ENCODE measurements around the gene MEGF10. TPM values are rescaled to one million over a fixed set of nuclear protein-coding genes. Genes with fewer than 3 reads are reported as not detected.

The MEGF10 gene
- polyA plus RNA-seq, 3 donors = not detected

DNA sequence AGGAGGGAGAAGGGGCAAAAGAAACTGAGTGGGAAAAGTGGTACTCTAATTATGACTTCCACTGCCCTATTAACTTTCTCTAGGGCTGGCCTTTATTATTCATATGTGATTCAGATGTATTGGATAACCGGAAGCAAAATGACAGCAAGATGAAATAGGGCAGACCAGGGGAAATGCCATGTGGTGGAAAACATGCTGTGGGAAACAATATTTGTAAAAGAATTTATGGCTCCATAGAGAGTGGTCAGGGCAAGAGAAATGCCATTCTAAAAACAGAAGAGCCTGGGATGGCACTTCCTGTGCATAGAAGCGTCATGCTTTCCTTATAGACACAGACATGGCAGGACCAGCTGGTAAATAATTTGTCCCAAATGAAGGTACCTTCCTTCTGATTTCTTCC is 67.7 kb downstream of the MEGF10 start:
- Histone ChIP-seq H3K4me1 (ENCODE audit: control insufficient read depth in 1 of 2, insufficient read depth in 2 of 2, low read length in 2 of 2) (no peaks in the 10 kb centered on the region), H2AFZ (ENCODE audit: insufficient read depth, low read depth, low read length, poor library complexity, severe bottlenecking) (no peak overlapping the region), H4K20me1 (ENCODE audit: insufficient read depth, low read length) (no peaks in the 10 kb centered on the region), H3K4me2 (replicated peaks; ENCODE audit: extremely low read depth, low read length, poor library complexity, severe bottlenecking) (no peak overlapping the region), H3K9me3 (replicated peaks in 1 of 2; ENCODE audit: control insufficient read depth in 1 of 2, insufficient read depth in 1 of 2, low read length in 2 of 2) (no peaks in the 10 kb centered on the region), H3K4me3 (replicated peaks in 1 of 3; ENCODE audit: low read depth in 2 of 3, low read length in 3 of 3) (no peak overlapping the region), H3K36me3 (replicated peaks in 1 of 2; ENCODE audit: control insufficient read depth in 1 of 2, insufficient read depth in 2 of 2, low read length in 2 of 2) (no peaks in the 10 kb centered on the region), H3K27ac (ENCODE audit: low read depth in 1 of 2, low read length in 2 of 2) (no peak overlapping the region), H3K27me3 (ENCODE audit: control insufficient read depth in 2 of 2, insufficient read depth in 2 of 2, low read length in 2 of 2) (no peaks in the 10 kb centered on the region), H3K79me2 (ENCODE audit: insufficient read depth, low read length) (no peaks in the 10 kb centered on the region), H3K9ac (ENCODE audit: insufficient read depth, low read length, poor library complexity, severe bottlenecking) (no peak overlapping the region)
- peaks cover 1 to 5% (median 3%) of the 10 kb centered on the region in 3 donors for H3K27me3 Mint-ChIP-seq (ENCODE audit: low read depth in 3 of 3)
- peaks cover 0 to 2% (median 0%) of the 10 kb centered on the region in 7 donors for H3K9me3 Mint-ChIP-seq
- no peak for DNase-seq
- intact Hi-C loops (cut with micrococcal nuclease) = no loop called here
- H3K36me3 Mint-ChIP-seq = no peaks in the 10 kb centered on the region
- 33% methylated on average over 1 of the region's 2 CpGs for WGBS (ENCODE audit: insufficient coverage)
- peak overlapping the region in 1 of 7 donors; percentile 51 for H3K27ac Mint-ChIP-seq
- no peak overlapping the region for H3K4me3 Mint-ChIP-seq
- TF ChIP-seq, protein P1, sequence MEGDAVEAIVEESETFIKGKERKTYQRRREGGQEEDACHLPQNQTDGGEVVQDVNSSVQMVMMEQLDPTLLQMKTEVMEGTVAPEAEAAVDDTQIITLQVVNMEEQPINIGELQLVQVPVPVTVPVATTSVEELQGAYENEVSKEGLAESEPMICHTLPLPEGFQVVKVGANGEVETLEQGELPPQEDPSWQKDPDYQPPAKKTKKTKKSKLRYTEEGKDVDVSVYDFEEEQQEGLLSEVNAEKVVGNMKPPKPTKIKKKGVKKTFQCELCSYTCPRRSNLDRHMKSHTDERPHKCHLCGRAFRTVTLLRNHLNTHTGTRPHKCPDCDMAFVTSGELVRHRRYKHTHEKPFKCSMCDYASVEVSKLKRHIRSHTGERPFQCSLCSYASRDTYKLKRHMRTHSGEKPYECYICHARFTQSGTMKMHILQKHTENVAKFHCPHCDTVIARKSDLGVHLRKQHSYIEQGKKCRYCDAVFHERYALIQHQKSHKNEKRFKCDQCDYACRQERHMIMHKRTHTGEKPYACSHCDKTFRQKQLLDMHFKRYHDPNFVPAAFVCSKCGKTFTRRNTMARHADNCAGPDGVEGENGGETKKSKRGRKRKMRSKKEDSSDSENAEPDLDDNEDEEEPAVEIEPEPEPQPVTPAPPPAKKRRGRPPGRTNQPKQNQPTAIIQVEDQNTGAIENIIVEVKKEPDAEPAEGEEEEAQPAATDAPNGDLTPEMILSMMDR (IDR thresholded peaks at IDR 0.05) = no peak
- peaks cover 4% of the 10 kb centered on the region for H3K4me1 Mint-ChIP-seq

DNA sequence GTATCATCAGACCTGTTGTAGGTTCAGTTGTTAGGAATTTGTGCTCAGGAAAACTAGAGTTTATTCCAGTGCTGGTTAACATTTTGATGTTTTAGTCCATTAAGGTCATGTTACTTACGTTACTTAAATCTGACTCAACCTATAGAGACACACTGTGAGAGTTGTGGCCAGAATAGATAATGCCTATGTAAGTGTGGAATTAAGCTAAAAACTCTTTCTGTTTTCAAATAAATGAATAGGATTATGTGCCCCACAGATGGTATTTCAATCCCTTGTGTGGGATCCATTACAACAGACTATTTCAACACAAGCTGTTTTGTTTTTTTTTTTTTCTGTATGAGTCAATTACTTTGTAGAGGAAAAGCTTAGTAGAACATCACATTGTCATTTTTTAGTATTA is 68.1 kb downstream of the MEGF10 start:
- intact Hi-C loops (cut with micrococcal nuclease) = no loop called here
- H3K9me3 Mint-ChIP-seq = peaks cover 0 to 2% (median 0%) of the 10 kb centered on the region in 7 donors
- H3K4me2 ChIP-seq (replicated peaks; ENCODE audit: extremely low read depth, low read length, poor library complexity, severe bottlenecking) = no peak overlapping the region
- H3K27me3 Mint-ChIP-seq (ENCODE audit: low read depth in 3 of 3) = peaks cover 1 to 7% (median 3%) of the 10 kb centered on the region in 3 donors
- no peaks in the 10 kb centered on the region for H3K36me3 Mint-ChIP-seq
- H3K79me2 ChIP-seq (ENCODE audit: insufficient read depth, low read length) = no peaks in the 10 kb centered on the region
- no CpG with 5 or more reads among the region's 1 CpG for WGBS (ENCODE audit: insufficient coverage)
- H3K36me3 ChIP-seq (replicated peaks in 1 of 2; ENCODE audit: control insufficient read depth in 1 of 2, insufficient read depth in 2 of 2, low read length in 2 of 2) = no peaks in the 10 kb centered on the region
- no peaks in the 10 kb centered on the region for H3K4me1 ChIP-seq (ENCODE audit: control insufficient read depth in 1 of 2, insufficient read depth in 2 of 2, low read length in 2 of 2)
- H4K20me1 ChIP-seq (ENCODE audit: insufficient read depth, low read length) = no peaks in the 10 kb centered on the region
- no peak for DNase-seq
- no peak overlapping the region for H3K4me3 Mint-ChIP-seq
- no peak overlapping the region for H2AFZ ChIP-seq (ENCODE audit: insufficient read depth, low read depth, low read length, poor library complexity, severe bottlenecking)
- no peak overlapping the region for H3K27ac ChIP-seq (ENCODE audit: low read depth in 1 of 2, low read length in 2 of 2)
- H3K9ac ChIP-seq (ENCODE audit: insufficient read depth, low read length, poor library complexity, severe bottlenecking) = no peak overlapping the region
- no peaks in the 10 kb centered on the region for H3K27me3 ChIP-seq (ENCODE audit: control insufficient read depth in 2 of 2, insufficient read depth in 2 of 2, low read length in 2 of 2)
- H3K4me3 ChIP-seq (replicated peaks in 1 of 3; ENCODE audit: low read depth in 2 of 3, low read length in 3 of 3) = no peak overlapping the region
- TF ChIP-seq, protein P1 (IDR thresholded peaks at IDR 0.05) = no peak
- no peak overlapping the region for H3K27ac Mint-ChIP-seq
- peaks cover 4% of the 10 kb centered on the region for H3K4me1 Mint-ChIP-seq
- H3K9me3 ChIP-seq (replicated peaks in 1 of 2; ENCODE audit: control insufficient read depth in 1 of 2, insufficient read depth in 1 of 2, low read length in 2 of 2) = no peaks in the 10 kb centered on the region
